HG03575 (cell line): ENCODE results near the gene GPX8.

Experiments used
- ATAC-seq: cut with Tn5 transposase; IDR thresholded peaks from one replicate; pipeline ENCODE4 v1.9.1; 2021; ENCODE audit not compliant: unreplicated experiment, insufficient number of reproducible peaks, low FRiP score; ENCODE audit errors: extremely low read depth

GPX8 gene

DNA sequence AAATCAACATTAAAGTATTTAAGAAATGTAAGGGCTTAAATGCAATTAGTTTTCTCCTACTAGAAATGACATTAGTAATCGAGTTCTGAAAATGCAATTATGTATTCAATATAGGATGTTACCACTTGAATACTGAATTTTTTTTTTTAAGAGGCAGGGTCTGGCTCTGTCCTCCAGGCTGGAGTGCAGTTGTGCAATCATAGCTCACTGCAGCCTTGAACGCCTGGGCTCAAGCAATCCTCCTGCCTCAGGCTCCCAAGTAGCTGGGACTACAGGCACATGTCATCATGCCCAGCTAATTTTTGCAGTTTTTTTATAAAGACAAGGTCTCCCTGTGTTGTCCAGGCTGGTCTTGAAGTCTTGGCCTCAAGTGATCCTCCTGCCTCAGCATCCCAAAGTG, 11.5 kb downstream of the GPX8 start:
- ATAC-seq: no peak

DNA sequence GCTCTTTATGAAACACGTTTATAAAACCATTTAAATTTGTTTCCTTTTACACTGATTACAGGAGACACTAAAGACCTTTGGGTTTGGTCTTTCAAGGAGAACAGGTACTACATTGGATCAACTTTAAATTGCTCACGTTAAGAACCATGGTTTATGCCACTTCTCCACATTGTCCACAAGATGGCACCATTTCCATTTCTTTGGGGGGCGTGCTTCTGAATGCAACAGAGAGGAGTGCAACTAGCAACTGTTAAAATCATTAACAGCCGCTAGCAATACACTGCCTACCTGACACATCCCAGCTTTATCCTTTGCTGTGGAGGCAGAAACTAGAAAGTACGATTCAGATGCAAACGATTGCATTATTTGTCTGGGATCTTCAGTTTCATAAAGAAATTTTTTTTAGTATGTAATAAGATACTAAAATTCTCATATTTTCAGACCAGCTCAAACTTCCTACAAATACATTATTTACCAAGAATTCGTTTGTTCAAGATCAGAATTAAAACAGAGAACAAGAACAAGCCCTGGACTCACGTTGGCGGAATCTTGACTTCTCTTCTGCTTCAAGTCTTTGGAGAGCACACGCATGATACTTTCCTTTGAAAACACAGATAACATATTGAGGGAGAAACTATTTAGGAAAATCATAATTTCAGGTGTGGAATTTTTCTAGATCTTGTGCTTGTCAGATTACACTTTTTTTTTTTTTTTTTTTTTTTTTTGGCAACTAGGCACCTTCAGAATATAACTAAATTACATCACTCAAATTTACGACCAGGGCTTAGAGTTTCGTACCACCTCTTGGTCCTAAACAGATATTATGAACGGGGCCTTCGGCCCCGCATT, 12.3 kb downstream of the GPX8 start:
- no peak for ATAC-seq

DNA sequence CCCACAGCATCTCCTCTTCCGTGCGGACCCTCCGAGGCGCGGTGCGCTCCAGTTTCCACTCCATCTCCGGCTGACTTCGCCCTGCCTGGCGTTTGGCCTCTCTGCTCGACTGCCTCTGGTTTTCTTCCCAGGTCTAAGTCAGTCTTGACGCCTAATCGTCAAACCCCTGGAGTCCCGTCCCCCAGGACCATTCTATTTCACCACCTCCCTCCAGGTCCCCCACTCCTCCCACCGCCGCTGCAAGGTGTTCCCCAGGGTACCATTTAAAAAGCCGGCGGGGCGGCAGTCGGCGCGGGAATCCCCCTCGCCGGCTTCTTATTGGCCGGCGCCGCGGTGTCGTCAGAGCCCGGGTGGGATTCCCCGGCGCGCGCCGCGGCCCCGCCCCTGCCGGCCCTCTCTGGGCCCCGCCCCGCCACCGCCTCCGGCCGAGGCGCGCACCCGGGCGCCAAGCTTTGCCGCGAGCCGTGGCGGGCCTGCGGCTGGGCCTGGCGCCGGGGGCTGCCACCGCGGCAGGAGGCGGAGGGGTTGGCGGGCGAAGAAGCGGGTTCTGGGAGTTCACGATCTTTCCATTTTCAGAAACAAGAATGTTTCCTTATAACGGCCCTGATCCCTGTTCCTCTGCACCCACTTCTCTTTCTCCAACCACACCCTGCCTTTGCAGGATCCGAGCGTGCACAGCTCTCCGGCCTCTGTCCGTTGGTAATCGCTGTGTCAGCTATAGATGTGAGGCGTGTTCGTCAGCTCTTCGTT, 13.1 kb downstream of the GPX8 start, which contains the start of gene CDC20B:
TSS of gene CDC20B (minus strand) at position 241 of the 750 bp plus-strand sequence. CDS start at position 64, 177 bp downstream.
- ATAC-seq: no peak

DNA sequence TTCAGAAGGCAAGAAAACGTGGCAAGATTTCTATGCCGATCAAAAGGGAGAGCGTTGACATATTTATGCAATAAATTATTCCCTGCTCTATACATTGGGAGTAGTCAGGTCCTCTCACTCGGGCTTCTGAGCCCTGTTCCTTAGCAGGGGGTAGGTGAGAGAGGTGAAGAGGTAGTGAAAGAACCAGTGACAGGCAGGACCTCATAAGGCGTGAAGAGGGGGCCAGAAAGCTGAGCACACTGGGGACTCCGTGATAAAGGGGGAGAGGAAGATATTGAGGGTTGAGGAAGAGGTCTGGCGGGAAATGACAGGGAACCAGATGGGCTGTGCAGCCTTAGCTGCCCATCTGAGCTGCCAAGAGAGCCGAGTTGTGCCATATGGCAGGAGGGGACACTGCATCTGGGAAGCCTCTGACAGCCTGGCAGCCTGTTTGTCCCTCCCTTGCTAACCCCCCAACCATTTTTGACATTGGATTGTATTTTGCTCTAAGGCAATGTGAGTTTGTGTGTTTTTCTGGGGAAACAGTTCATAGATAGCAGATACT, 13.8 kb downstream of the GPX8 start:
- no peak for ATAC-seq

- no peak for ATAC-seq
Observed at GRCh38 chr5:55175781-55176175, 15.8 kb downstream of the GPX8 start.

- no peak for ATAC-seq
Observed at GRCh38 chr5:55176176-55176818, 16.3 kb downstream of the GPX8 start.

- no peak for ATAC-seq
Observed at GRCh38 chr5:55177078-55177477, 17.1 kb downstream of the GPX8 start.

- ATAC-seq: no peak
Observed at GRCh38 chr5:55180016-55180415, 20.0 kb downstream of the GPX8 start.

DNA sequence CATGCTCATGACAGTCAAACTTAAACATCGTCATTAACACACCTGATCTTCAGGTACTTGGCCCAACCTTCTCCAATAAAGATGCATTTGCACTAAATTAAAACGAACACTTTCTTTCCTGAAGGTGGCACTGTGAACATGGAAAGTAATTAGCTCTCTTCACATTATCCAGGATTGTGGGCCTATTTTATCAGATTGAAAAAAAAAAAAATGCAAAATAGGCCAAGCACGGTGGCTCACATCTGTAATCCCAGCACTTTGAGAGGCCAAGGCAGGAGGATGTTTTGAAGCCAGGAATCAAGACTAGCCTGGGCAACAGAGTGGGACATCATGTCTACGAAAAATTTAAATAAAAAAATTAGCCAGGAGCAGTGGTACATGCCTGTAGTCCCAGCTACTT, 27.4 kb downstream of the GPX8 start:
- ATAC-seq: no peak

- ATAC-seq: no peak
Observed at GRCh38 chr5:55188656-55189540, 28.9 kb downstream of the GPX8 start.

DNA sequence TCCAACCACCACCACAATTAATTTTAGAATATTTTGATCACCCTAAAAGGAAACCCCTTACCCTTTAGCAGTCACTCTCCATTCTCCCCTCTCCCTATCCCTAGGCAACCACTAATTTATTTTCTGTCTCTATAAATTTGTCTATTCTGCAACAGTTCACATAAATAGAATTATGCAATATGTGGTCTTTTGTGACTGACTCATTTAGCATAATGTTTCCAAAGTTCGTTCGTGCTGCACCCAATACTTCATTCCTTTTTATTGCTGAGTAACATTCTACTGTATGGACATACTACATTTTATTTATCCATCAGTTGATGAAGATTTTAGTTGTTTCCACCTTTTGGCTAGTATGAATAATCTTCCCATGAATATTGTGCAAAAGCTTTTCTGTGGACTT, 31.2 kb downstream of the GPX8 start:
- ATAC-seq: no peak

GRCh38 chr5:55205001-55205400, 45.0 kb downstream of the GPX8 start:
- ATAC-seq: no peak

DNA sequence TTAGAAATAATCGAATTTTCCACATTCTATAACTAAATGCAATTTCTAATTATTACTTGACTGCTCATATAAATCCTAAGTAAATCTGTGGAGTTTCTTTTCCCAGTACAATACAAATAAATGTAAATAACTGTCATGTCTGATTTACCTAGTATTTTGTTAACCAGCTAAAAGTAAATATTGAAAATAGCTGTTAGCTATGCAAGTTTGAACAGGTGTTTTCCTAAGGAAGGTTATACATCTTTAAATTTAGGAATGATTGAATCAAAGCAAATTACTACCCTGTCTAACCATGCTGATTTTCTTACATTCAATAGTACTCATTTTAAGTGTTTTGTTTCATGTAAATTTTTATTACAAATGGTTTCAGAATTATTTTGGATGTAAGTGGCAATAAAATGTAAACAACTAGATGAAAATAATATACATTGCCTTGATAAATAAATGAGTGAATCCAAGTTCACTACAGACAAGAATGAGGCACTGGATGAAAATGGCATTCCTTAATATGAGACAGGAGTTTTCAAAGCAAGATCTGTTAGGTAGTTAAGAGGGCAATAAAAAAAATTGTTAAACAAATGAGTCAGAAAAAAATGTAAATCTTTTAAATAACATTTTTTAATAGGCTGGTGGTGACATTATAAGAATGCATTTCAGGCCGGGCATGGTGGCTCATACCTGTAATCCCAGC, 51.4 kb downstream of the GPX8 start:
- no peak for ATAC-seq
